T-helper 1 cell treated with Interleukin-12 subunit alpha and Interleukin-12 subunit beta and Interleukin-4 antibody, amounts not matched to agents 30 ng/mL and 1 ng/mL, for 36 hours (primary cell): ENCODE data around the gene MXRA8. TPM values are rescaled to one million over a fixed set of nuclear protein-coding genes. Genes with fewer than 3 reads are reported as not detected.
"Not testable (repeated sequence)": the region's sequence is repeated elsewhere in the genome, so short reads cannot be mapped to it uniquely, and the experiment has no call there.

ENCODE experiments used
- intact Hi-C: fragments of 100-400 bp; cut with micrococcal nuclease; formaldehyde crosslinking; loops from one replicate; pipeline ENCODE4 v1.15.1; 2024
- total RNA-seq: library from RNA; stranded (reverse); gene quantifications from 2 replicates; pipeline ENCODE4 v1.2.3, GENCODE V29; 2022

The MXRA8 gene
- total RNA-seq, 1 donor from 2014 or later: 0.25 TPM

DNA sequence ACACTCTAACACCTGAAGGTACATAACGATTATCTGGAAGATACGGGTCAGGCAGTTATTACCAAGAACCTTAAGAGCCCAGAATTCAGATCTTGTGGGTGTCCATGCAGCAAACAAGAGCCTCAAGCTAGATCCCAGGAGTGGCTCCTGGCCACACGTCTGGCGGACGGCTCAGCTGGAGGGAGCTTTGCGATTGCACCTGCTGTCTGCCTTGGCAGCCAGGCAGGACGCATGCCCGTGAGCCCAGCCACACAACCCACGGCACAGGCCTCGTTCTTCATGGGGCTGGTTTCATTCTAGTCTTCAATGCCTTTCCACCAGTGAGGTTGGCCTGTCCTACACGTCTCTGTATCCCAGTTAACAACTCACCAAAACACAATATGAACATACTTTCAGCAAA lies 35.1 kb upstream of the MXRA8 start:
- intact Hi-C loops: no loop called here

- intact Hi-C loops: no loop called here
These were observed 34.7 kb upstream of the MXRA8 start for GRCh38 chr1:1393014-1393413.

- intact Hi-C loops: no loop called here
These were observed 32.9 kb upstream of the MXRA8 start for GRCh38 chr1:1391225-1391624.

DNA sequence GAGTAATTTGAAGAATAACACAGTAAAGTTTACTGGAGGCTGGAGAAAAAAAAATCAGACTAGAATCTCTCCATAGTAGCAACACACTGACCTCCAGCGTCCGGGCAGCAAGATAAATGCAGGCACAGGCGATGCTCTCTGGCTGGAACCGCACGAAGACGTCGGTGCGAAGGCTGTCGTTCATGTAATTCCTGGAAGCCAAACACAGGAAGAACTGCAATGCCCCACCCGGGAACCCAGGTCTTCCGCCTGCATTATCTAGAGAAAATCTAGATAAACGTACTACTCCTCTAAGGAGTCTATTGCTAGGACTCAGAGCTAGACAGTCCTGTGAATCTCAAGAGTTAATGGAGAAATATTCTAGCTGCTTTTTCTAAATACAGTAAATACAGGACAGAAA lies 32.3 kb upstream of the MXRA8 start:
- intact Hi-C loops: no loop called here

DNA sequence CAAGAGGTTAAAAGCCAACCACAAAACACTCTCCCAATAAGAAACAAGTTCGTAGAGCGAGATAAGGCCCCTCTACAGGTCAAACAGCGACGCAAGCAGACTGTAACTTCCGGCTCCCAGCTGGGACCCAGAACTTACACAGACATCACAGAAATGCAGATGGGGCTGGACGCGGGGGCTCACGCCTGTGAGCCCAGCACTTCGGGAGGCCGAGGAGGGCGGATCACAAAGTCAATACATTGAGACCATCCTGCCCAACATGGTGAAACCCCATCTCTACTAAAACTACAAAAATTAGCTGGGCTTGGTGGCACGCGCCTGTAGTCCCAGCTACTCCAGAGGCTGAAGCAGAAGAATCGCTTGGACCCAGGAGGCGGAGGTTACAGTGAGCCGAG lies 29.7 kb upstream of the MXRA8 start:
- intact Hi-C loops: no loop called here

- intact Hi-C loops: no loop called here
These were observed 29.0 kb upstream of the MXRA8 start for GRCh38 chr1:1387098-1388077.

GRCh38 chr1:1385931-1386330 lies 27.6 kb upstream of the MXRA8 start:
- intact Hi-C loops: no loop called here

GRCh38 chr1:1385339-1385738 lies 27.0 kb upstream of the MXRA8 start:
- intact Hi-C loops: not testable (repeated sequence)

DNA sequence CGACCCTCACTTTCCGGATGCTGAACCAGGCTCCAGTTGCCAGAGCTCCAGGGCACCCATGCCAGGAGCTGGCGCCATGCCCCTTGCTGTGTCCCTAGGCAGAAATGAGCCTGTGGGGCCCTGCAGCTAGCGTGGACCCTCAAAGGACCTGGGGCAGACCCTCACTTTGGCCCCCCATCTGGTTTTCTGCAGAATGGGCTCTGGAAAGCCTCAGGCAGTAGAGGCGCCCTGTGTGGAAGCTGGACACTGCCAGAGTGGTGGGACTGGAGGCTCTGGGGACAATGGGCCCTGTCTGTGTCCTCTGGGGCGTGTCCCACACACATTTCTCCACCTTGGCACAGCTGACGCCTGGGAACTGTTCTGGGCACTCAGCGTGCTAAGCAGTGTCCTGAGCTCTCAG lies 22.9 kb upstream of the MXRA8 start:
- intact Hi-C loops: no loop called here

GRCh38 chr1:1380860-1381259 lies 22.5 kb upstream of the MXRA8 start:
- intact Hi-C loops: no loop called here

DNA sequence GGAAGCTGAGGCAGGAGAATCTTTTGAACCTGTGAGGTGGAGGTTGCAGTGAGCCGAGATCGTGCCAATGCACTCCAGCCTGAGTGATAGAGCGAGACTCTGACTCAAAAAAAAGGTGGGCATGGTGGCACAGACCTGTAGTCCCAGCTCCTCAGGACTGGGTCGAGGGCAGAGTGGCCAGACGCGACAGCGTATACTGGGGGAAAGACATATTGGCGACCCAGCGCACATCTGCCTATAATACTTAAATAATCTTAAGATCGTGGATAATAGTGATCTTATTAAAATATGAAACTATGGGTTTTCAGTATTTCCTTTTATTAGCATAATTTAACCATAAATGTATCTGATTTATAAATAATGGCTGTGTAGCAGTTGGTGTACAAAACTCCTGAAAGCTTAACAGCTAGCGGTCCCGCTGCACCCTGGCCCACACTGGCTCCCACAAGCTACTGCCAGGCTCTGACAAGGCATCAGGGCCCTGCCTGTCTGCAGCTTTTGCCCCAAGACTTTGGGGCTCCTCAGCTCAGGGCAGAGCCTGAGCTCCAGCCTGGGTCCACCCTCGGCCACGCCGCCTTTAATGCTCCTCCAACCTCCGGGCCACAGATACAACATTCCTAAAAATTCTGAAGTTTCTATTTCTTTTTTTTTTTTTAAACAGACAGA lies 19.3 kb upstream of the MXRA8 start:
- intact Hi-C loops: no loop called here

DNA sequence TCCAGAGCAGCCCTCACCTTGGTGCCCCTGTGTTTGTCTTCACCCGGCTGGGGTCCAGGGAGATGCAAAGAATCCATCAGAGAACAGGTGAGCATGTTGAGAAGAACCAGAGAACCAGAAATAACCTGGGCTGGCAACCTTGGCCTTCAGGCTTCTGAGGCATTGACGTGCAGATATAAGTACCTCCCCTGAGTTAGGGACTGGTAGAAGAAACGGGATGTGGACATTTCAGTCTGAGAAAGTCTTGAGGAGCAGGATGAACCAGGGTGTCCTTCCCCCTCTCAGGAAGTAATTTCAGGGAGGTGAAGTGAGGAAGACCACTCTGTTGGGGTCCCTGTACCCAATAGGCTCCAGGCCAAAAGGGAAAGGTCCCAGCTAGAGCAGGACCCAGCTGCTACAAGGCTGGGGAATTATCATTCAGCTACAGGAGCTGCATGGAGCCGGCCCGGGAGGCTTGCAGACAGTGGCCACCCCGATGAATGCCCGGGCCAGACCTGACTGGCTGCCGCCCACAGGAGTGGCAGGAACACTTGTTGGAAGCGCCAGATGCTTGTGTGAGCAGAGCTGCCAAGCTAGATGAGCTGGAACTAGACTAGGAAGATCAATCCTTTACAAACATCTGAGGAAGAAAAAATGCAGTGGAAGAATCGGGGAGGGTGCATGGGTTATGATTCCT lies 18.3 kb upstream of the MXRA8 start:
- intact Hi-C loops: no loop called here

- intact Hi-C loops: loop anchor here (1.0 kb wide), 12 partner anchors 24 to 362 kb away; partner anchors contain the start of genes ATAD3B, C1orf159, CCNL2 and CPTP
These were observed 16.7 kb upstream of the MXRA8 start, which contains the start of gene AURKAIP1 for GRCh38 chr1:1374929-1375662. Gene AURKAIP1 (minus strand): TSS chr1:1375207. CDS start chr1:1374756, 451 bp downstream.

DNA sequence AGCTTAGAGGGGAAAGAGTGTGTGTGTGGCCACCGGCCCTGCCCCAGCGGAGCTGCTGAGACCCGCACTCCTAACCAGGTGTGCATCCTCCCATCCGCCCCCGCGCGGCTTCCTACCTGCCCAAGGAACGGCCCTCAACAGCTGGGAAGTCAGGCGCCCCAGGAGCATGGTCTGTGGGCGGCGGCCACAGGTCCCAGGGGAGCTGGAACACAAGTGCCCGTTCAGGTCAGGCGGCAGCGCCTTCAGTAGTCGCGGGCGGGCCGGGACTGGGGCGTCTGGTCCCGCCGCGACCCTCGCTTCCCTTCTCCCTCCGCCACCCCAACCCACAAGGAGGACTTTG lies 16.2 kb upstream of the MXRA8 start:
- intact Hi-C loops: no loop called here

GRCh38 chr1:1373815-1374588 lies 15.6 kb upstream of the MXRA8 start:
- intact Hi-C loops: no loop called here

- intact Hi-C loops: no loop called here
These were observed 14.9 kb upstream of the MXRA8 start for GRCh38 chr1:1373051-1373814.

- intact Hi-C loops: no loop called here
These were observed 13.7 kb upstream of the MXRA8 start for GRCh38 chr1:1371746-1372711.

DNA sequence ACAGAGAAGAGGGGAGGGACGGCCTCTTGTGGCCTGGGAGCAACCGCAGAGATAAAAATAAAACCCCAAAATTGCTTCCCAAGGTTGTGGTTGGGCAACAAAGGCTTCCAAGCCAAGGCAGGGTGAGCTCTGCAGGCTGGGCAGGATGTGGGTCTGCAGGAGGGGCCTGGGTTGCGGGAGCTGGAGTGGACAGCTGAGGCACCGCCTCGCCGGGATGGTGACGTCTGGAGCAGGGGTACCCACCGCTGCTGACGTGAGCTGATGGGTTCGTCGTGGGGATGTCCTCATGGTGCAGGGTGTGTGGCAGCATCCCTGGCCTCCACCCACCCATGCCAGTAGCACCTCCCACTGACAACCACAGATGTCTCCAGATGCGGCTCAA lies 13.0 kb upstream of the MXRA8 start:
- intact Hi-C loops: no loop called here
